GM12878 (cell line): ENCODE results near the gene CLDN7. TPM values are rescaled to one million over a fixed set of nuclear protein-coding genes. Genes with fewer than 3 reads are reported as not detected.

Experiments used
- ATAC-seq: fragments of 200-7000 bp; cut with Tn5 transposase; 3 replicates; pipeline ENCODE4 v1.9.1; 2020; ENCODE audit warnings: mild to moderate bottlenecking, moderate library complexity
- BruUV-seq: library from RNA; stranded (reverse); fragments of 400-500 nt; replicated peaks from 2 replicates; lab custom pipeline; 2021; lab: Mats Ljungman, UMichigan
- CTCF ChIA-PET: fragments of 300-600 bp; sonication (Branson Sonifier 250); formaldehyde crosslinking; extraction: SDS; loops from one replicate; lab custom pipeline; 2021; ENCODE audit warnings: inconsistent platforms; lab: Yijun Ruan, JAX
- POLR2A ChIA-PET: fragments of 350-600 bp; formaldehyde crosslinking; extraction: SDS; loops from one replicate; lab custom pipeline; 2021; ENCODE audit warnings: inconsistent platforms; lab: Charles Lee
- RAD21 ChIA-PET: fragments of 300-600 bp; sonication (Branson Sonifier 250); formaldehyde crosslinking; loops from one replicate; lab custom pipeline; 2023; ENCODE audit warnings: antibody characterized with exemption; ENCODE audit not compliant: unreplicated experiment; lab: Charles Lee
- SMC1A ChIA-PET: fragments of 300-600 bp; sonication (Branson Sonifier 250); formaldehyde crosslinking; loops from one replicate; lab custom pipeline; 2023; ENCODE audit not compliant: unreplicated experiment, uncharacterized antibody; lab: Charles Lee
- DNase-seq: peaks from one replicate; pipeline ENCODE4 v3.0.0-alpha.2; 2011; ENCODE audit warnings: low read depth, low spot score
- FAIRE-seq: peaks from 3 replicates; lab custom pipeline; 2011; peaks lifted over from hg19 to GRCh38; lab: Jason Lieb, UNC
- H2AFZ ChIP-seq: 2 replicates; pipeline ENCODE4 v1.6.0; 2011; ENCODE audit warnings: low read depth, low read length, control low read depth; ENCODE audit not compliant: control insufficient read depth
- H3K27ac ChIP-seq: 2 replicates; pipeline ENCODE4 v1.5.1; 2011; ENCODE audit warnings: control low read depth; ENCODE audit not compliant: control insufficient read depth, insufficient read depth
- H3K27me3 ChIP-seq, 2 experiments: replicated peaks in 1 of 2; 2 replicates each; pipeline versions ENCODE4 v1.6.0 to v1.6.1; 2011; ENCODE audit warnings: low read length in 1 of 2; ENCODE audit not compliant: control insufficient read depth in 2 of 2, insufficient read depth in 2 of 2
- H3K36me3 ChIP-seq, 2 experiments: 2 replicates each; pipeline ENCODE4 v1.5.1; 2011; ENCODE audit warnings: low read length in 1 of 2; ENCODE audit not compliant: control insufficient read depth in 2 of 2, insufficient read depth in 2 of 2
- H3K4me1 ChIP-seq: 2 replicates; pipeline ENCODE4 v1.6.1; 2011; ENCODE audit warnings: mild to moderate bottlenecking, low read length, moderate library complexity, mixed read lengths; ENCODE audit not compliant: control insufficient read depth, insufficient read depth
- H3K4me2 ChIP-seq: 2 replicates; pipeline ENCODE4 v1.6.0; 2011; ENCODE audit warnings: control low read depth; ENCODE audit not compliant: control insufficient read depth, insufficient read depth
- H3K4me3 ChIP-seq: fragments of 200-600 bp; sonication (generic); 2 replicates; pipeline ENCODE4 v1.5.1; 2016
- H3K79me2 ChIP-seq: 2 replicates; pipeline ENCODE4 v1.6.0; 2011; ENCODE audit warnings: low read length; ENCODE audit not compliant: control insufficient read depth, insufficient read depth
- H3K9ac ChIP-seq: 2 replicates; pipeline ENCODE4 v1.8.0; 2011; ENCODE audit warnings: low read length, control low read depth, mixed read lengths; ENCODE audit not compliant: control insufficient read depth, insufficient read depth
- H3K9me3 ChIP-seq: replicated peaks from 3 replicates; pipeline ENCODE4 v1.5.1; 2011; ENCODE audit warnings: mild to moderate bottlenecking, low read length; ENCODE audit not compliant: control insufficient read depth, insufficient read depth
- H4K20me1 ChIP-seq: 2 replicates; pipeline ENCODE4 v1.6.0; 2011; ENCODE audit not compliant: control insufficient read depth, insufficient read depth
- CREB1 ChIP-seq: IDR thresholded peaks from 2 replicates; pipeline ENCODE4 v1.6.1; 2012; ENCODE audit warnings: low read depth, mild to moderate bottlenecking, inconsistent platforms
- EP300 ChIP-seq, 2 experiments: fragments of 150-350 bp in 1 of 2; IDR thresholded peaks; 2 replicates each; pipeline ENCODE4 v1.6.1; 2011 to 2012; ENCODE audit warnings: low read depth in 2 of 2, low read length in 2 of 2, borderline replicate concordance in 1 of 2, improper control_type of control experiment in 1 of 2, inconsistent platforms in 1 of 2; ENCODE audit not compliant: control insufficient read depth in 1 of 2
- ESRRA ChIP-seq: IDR thresholded peaks from 2 replicates; pipeline ENCODE4 v1.6.1; 2012; ENCODE audit warnings: mild to moderate bottlenecking, low read length, improper control_type of control experiment
- JUND ChIP-seq: IDR thresholded peaks from 2 replicates; pipeline ENCODE4 v1.6.1; 2012; ENCODE audit warnings: low read depth, mild to moderate bottlenecking, low read length, improper control_type of control experiment, moderate library complexity
- KLF5 ChIP-seq: fragments of 450-650 bp; IDR thresholded peaks from 2 replicates; pipeline ENCODE4 v1.6.1; 2014; ENCODE audit warnings: mild to moderate bottlenecking; ENCODE audit not compliant: partially characterized antibody
- POLR2A ChIP-seq: IDR thresholded peaks from 2 replicates; pipeline ENCODE4 v1.6.1; 2011; ENCODE audit warnings: low read depth, mild to moderate bottlenecking, low read length
- POU2F2 ChIP-seq: IDR thresholded peaks from 3 replicates; pipeline ENCODE4 v1.6.1; 2011; ENCODE audit warnings: low read depth, mild to moderate bottlenecking, low read length, borderline replicate concordance
- SIX5 ChIP-seq: IDR thresholded peaks from 2 replicates; pipeline ENCODE4 v1.6.1; 2011; ENCODE audit warnings: mild to moderate bottlenecking, low read depth, low read length, moderate library complexity; ENCODE audit not compliant: severe bottlenecking
- SUZ12 ChIP-seq: fragments of 200-600 bp; sonication (generic); IDR thresholded peaks from one replicate; pipeline ENCODE4 v1.6.1; 2018; ENCODE audit warnings: antibody characterized with exemption, mild to moderate bottlenecking; ENCODE audit not compliant: unreplicated experiment
- ZNF274 ChIP-seq: IDR thresholded peaks from one replicate; pipeline ENCODE4 v1.8.0; 2011; ENCODE audit not compliant: insufficient read length, insufficient read depth
- ZZZ3 ChIP-seq: IDR thresholded peaks from 2 replicates; pipeline ENCODE4 v1.6.1; 2011; ENCODE audit warnings: low read depth; ENCODE audit not compliant: control insufficient read depth, insufficient read length
- WGBS: methylation state at CpG from one replicate; pipeline ENCODE4 v1.1.6; 2016; ENCODE audit warnings: low lambda C conversion rate; ENCODE audit not compliant: insufficient replicate concordance, insufficient coverage; ENCODE audit errors: missing lambda C conversion rate; 5-methylcytosine and 5-hydroxymethylcytosine counted together
- in situ Hi-C: fragments of 300-500 bp; cut with MboI; formaldehyde crosslinking; loops from 9 replicates; pipeline ENCODE4 v1.14.3; 2018; ENCODE audit warnings: mixed read lengths
- intact Hi-C: fragments of 100-400 bp; cut with micrococcal nuclease; formaldehyde crosslinking; loops from one replicate; pipeline ENCODE4 v1.14.2; 2022; ENCODE audit not compliant: unreplicated experiment
- polyA plus RNA-seq, 11 experiments: library from polyadenylated mRNA; depleted of rRNA in 4 of 11; unstranded in 6 of 11; stranded (reverse) in 5 of 11; fragments of >200 nt; fragmentation: Nextera tagmentation in 4 of 11; fragmentation: Illumina TruSeq in 1 of 11; extraction: Ambion mirVana in 4 of 11; extraction: Trizol in 1 of 11; gene quantifications; 1 replicate in 1 of 11; 2 replicates in 10 of 11; pipeline versions ENCODE4 v1.2.1 to v1.2.3, GENCODE V29; 2011 to 2016; ENCODE audit warnings: inconsistent platforms in 2 of 11, missing spikeins in 2 of 11, low read depth in 1 of 11
- total RNA-seq, 4 experiments: library from RNA; depleted of rRNA in 3 of 4; stranded (reverse); fragments of >200 nt in 3 of 4; fragmentation: Illumina TruSeq in 1 of 4; extraction: Trizol in 1 of 4; gene quantifications; 2 replicates each; pipeline versions ENCODE4 v1.2.1 to v1.2.3, GENCODE V29; 2013 to 2021
- TF ChIP-seq, protein P1 (sequence below): fragments of 450-650 bp; IDR thresholded peaks from 2 replicates; pipeline ENCODE4 v1.6.1; 2017; ENCODE audit warnings: mild to moderate bottlenecking
- TF ChIP-seq, protein P2 (sequence below): IDR thresholded peaks from 2 replicates; pipeline ENCODE4 v1.6.1; 2011; ENCODE audit warnings: low read depth, mild to moderate bottlenecking, low read length, moderate library complexity, borderline replicate concordance; ENCODE audit errors: extremely low read depth

CLDN7 gene
- total and polyA plus RNA-seq, 10 of the 15 experiments (the other 5 are each of a cell fraction or from before 2014, with no cell fraction given), result 0.19 to 1.3 (median 0.36) TPM; not detected in 5

DNA sequence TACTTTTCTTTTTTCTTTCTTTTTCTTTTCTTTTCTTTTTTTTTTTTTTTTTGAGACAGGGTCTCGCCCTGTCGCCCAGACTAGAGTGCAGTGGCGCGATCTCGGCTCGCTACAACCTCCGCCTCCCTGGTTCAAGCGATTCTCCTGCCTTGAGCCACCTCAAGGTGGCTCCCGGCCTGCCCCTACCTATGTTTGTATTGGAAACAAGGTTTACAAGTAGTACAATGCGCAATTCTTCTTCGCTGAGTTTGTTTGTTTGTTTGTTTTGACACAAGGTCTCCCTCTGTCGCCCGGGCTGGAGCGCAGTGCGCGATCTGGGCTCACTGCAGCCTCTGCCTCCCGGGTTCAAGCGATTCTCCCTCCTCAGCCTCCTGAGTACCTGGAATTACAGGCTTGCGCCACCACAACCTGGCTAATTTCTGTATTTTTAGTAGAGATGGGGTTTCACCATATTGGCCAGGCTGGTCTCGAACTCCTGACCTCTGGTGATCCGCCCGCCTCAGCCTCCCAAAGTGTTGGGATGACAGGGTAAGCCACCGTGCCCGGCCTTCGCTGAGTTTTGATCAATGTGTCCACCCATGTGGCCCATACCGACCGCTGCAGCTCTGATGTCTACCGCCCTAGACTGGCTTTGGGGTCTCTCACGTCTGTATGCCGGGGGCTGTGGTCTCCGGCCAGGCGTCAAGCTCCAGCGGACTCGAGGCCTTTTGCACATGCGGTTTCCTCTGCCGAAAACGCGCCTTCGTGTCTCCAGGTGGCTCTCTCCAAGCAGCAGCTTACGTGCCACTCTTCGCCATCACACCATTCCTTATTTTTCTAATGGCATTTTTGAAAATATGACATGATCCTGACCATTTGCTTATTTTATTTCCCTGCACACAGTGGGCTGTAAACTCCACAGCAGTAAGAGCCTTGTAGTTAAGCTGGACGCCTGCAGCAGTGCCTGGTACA, 33.2 kb upstream of the CLDN7 start:
- FAIRE-seq (no peak), ATAC-seq (peak; percentile 23; the same call in 1 of the 3 replicates), DNase-seq (no peak)
- Histone ChIP-seq H3K79me2 (no peaks in the 10 kb centered on the region), H4K20me1 (no peaks in the 10 kb centered on the region), H3K4me1 (peaks cover 3% of the 10 kb centered on the region), H3K9ac (no peak overlapping the region), H2AFZ (no peak overlapping the region), H3K36me3 (no peaks in the 10 kb centered on the region), H3K4me3 (peak overlapping the region; percentile 11; the same call in 1 of the 2 replicates), H3K27me3 (peaks cover 3 to 5% of the 10 kb centered on the region in 2 experiments), H3K4me2 (peak overlapping the region; percentile 94), H3K9me3 (no peaks in the 10 kb centered on the region), H3K27ac (no peak overlapping the region)
- intact Hi-C loops (loop anchor here (1.0 to 5.0 kb wide), 3 partner anchors 15 to 251 kb away; partner anchors contain the start of gene SLC16A11), in situ Hi-C loops (loop anchor here (5.0 kb wide), 1 partner anchor 253 kb away; the partner anchor contains the start of gene SLC16A11)
- RAD21 ChIA-PET, result interaction anchor here (0.8 to 2.1 kb wide), 10 partner anchors 10 to 251 kb away, joined by 3 to 44 read pairs (median 6); partner anchors contain the start of genes ACADVL, DLG4, GABARAP and NEURL4
- POLR2A ChIA-PET, result interaction anchor here (0.9 to 1.7 kb wide), 4 partner anchors 13 to 41 kb away, joined by 3 to 4 read pairs (median 3); partner anchors contain the start of genes ACAP1 and SLC2A4
- 61% methylated on average over 40 of the region's 42 CpGs for WGBS
- no TSS peak for BruUV-seq
- CTCF ChIA-PET, result interaction anchor here (0.8 to 5.7 kb wide), 21 partner anchors 12 to 319 kb away, joined by 3 to 102 read pairs (median 4); partner anchors contain the start of genes ACADVL, ACAP1, DLG4 and DVL2
- SMC1A ChIA-PET, result interaction anchor here (1.8 to 2.4 kb wide), 6 partner anchors 9 to 250 kb away, joined by 6 to 19 read pairs (median 12); partner anchors contain the start of gene SLC2A4
- TF ChIP-seq EP300 (IDR thresholded peaks at IDR 0.05; ENCODE audit: borderline replicate concordance in 1 of 2, control insufficient read depth in 1 of 2, low read depth in 2 of 2, low read length in 2 of 2), result no peak
- no peak for TF ChIP-seq ZNF274
- TF ChIP-seq ESRRA, result no peak
- no peak for TF ChIP-seq SIX5
- no peak for TF ChIP-seq POLR2A
- no peak for TF ChIP-seq JUND
- TF ChIP-seq ZZZ3, result no peak
- TF ChIP-seq SUZ12, result no peak
- no peak for TF ChIP-seq KLF5
- TF ChIP-seq CREB1, result no peak
- TF ChIP-seq, protein P1, sequence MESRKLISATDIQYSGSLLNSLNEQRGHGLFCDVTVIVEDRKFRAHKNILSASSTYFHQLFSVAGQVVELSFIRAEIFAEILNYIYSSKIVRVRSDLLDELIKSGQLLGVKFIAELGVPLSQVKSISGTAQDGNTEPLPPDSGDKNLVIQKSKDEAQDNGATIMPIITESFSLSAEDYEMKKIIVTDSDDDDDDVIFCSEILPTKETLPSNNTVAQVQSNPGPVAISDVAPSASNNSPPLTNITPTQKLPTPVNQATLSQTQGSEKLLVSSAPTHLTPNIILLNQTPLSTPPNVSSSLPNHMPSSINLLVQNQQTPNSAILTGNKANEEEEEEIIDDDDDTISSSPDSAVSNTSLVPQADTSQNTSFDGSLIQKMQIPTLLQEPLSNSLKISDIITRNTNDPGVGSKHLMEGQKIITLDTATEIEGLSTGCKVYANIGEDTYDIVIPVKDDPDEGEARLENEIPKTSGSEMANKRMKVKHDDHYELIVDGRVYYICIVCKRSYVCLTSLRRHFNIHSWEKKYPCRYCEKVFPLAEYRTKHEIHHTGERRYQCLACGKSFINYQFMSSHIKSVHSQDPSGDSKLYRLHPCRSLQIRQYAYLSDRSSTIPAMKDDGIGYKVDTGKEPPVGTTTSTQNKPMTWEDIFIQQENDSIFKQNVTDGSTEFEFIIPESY, result no peak
- TF ChIP-seq POU2F2, result no peak
- TF ChIP-seq, protein P2, sequence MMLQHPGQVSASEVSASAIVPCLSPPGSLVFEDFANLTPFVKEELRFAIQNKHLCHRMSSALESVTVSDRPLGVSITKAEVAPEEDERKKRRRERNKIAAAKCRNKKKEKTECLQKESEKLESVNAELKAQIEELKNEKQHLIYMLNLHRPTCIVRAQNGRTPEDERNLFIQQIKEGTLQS, result no peak
